Activated T-cell treated with anti-CD3 and anti-CD28 coated beads, Interleukin-2, amount 50 U/mL, for 72 hours (primary cell): Measurements from ENCODE around the gene IQCN. TPM values are rescaled to one million over a fixed set of nuclear protein-coding genes. Genes with fewer than 3 reads are reported as not detected.

Source experiments
- ATAC-seq, 2 donors: fragments of 150-1000 bp; cut with Tn5 transposase; replicated peaks in 1 of 2; 2 replicates each; pipeline ENCODE4 v1.10.0; 2021; ENCODE audit warnings: moderate library complexity in 2 of 2, mild to moderate bottlenecking in 1 of 2
- DNase-seq, 2 donors: peaks; one replicate each; pipeline ENCODE4 v3.0.0; 2021 to 2022; ENCODE audit warnings: mixed read lengths in 1 of 2
- H3K27ac Mint-ChIP-seq: one replicate; pipeline ENCODE4 v1.8.0; 2022; ENCODE audit warnings: mild to moderate bottlenecking, moderate library complexity, mixed read lengths
- H3K27me3 Mint-ChIP-seq: one replicate; pipeline ENCODE4 v1.8.0; 2022; ENCODE audit warnings: low read depth, mixed read lengths
- H3K36me3 Mint-ChIP-seq, 2 donors: one replicate each; pipeline ENCODE4 v1.8.0; 2022; ENCODE audit warnings: mixed read lengths in 2 of 2, mild to moderate bottlenecking in 1 of 2; ENCODE audit not compliant: insufficient read depth in 2 of 2
- H3K4me1 Mint-ChIP-seq: one replicate; pipeline ENCODE4 v1.8.0; 2022; ENCODE audit warnings: low read depth, mixed read lengths
- H3K4me3 Mint-ChIP-seq, 2 donors: one replicate each; pipeline ENCODE4 v1.8.0; 2022; ENCODE audit warnings: mild to moderate bottlenecking in 2 of 2, mixed read lengths in 2 of 2, moderate library complexity in 2 of 2
- H3K9me3 Mint-ChIP-seq, 2 donors: one replicate each; pipeline ENCODE4 v1.8.0; 2022; ENCODE audit warnings: mixed read lengths in 2 of 2
- total RNA-seq, 2 donors: library from RNA; stranded (reverse); gene quantifications; one replicate each; pipeline ENCODE4 v1.2.3, GENCODE V29; 2022

IQCN gene
- total RNA-seq, 2 donors from 2014 or later: 2.2 to 2.8 TPM

GRCh38 chr19:18310118-18310909 is 36.1 kb upstream of the IQCN start:
- peaks cover 29% of the 10 kb centered on the region for H3K4me1 Mint-ChIP-seq
- no peak for ATAC-seq
- H3K27me3 Mint-ChIP-seq: no peaks in the 10 kb centered on the region
- peaks cover 2 to 6% of the 10 kb centered on the region in 2 donors for H3K36me3 Mint-ChIP-seq
- H3K9me3 Mint-ChIP-seq: no peaks in the 10 kb centered on the region
- H3K4me3 Mint-ChIP-seq: no peak overlapping the region
- H3K27ac Mint-ChIP-seq: no peak overlapping the region
- no peak for DNase-seq

DNA sequence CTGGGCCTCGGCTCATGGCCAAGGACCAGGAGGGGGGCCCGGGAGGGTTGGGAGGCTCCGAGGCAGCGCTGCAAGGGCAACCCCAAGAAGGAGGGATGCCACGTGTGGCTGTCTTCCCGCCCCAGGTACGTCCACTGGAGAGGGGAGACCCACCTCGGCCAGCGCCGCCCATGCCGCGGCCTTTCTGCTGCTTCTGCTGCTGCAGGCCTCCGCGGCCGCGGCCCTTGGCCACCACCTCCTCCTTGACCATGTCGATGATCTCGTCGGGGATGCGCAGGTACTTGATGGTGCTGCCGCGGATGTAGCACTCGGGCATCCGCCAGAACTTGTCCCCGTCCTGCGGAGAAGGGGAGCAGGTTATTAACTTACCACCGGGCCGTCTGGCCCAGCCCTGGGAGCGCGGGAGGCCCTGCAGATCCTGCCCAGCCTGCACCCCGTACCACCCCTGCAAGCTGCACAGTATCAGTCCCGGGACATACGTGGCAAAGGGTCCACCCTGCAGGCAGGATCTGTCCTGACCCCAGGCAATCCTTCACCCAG is 35.3 kb upstream of the IQCN start:
- peaks cover 3 to 11% of the 10 kb centered on the region in 2 donors for H3K36me3 Mint-ChIP-seq
- no peaks in the 10 kb centered on the region for H3K9me3 Mint-ChIP-seq
- DNase-seq: no peak
- no peak overlapping the region for H3K27ac Mint-ChIP-seq
- no peaks in the 10 kb centered on the region for H3K27me3 Mint-ChIP-seq
- H3K4me3 Mint-ChIP-seq: no peak overlapping the region
- no peak for ATAC-seq
- H3K4me1 Mint-ChIP-seq: peaks cover 36% of the 10 kb centered on the region

DNA sequence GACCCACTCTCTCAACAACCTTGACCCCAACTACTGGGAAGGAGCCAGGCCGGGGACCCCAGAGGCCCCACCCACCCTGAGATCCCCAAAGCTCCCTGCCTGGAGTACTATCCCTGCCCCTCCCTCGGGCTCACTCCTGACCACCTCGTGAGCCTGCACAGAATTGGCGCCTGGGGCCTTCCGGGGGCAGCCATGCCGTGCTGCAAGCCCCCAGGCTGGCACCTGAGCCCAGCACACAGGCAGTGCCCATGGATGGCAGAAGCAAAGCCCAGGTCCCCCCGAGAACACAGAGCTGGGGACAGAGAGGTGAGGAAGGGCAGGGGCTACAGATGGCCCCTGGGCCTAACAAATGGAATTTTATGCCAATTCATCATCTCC is 34.7 kb upstream of the IQCN start:
- H3K27me3 Mint-ChIP-seq: no peaks in the 10 kb centered on the region
- H3K4me1 Mint-ChIP-seq: peaks cover 40% of the 10 kb centered on the region
- no peak for ATAC-seq
- no peak overlapping the region for H3K27ac Mint-ChIP-seq
- H3K9me3 Mint-ChIP-seq: no peaks in the 10 kb centered on the region
- peaks cover 2 to 13% of the 10 kb centered on the region in 2 donors for H3K36me3 Mint-ChIP-seq
- H3K4me3 Mint-ChIP-seq: no peak overlapping the region
- no peak for DNase-seq

DNA sequence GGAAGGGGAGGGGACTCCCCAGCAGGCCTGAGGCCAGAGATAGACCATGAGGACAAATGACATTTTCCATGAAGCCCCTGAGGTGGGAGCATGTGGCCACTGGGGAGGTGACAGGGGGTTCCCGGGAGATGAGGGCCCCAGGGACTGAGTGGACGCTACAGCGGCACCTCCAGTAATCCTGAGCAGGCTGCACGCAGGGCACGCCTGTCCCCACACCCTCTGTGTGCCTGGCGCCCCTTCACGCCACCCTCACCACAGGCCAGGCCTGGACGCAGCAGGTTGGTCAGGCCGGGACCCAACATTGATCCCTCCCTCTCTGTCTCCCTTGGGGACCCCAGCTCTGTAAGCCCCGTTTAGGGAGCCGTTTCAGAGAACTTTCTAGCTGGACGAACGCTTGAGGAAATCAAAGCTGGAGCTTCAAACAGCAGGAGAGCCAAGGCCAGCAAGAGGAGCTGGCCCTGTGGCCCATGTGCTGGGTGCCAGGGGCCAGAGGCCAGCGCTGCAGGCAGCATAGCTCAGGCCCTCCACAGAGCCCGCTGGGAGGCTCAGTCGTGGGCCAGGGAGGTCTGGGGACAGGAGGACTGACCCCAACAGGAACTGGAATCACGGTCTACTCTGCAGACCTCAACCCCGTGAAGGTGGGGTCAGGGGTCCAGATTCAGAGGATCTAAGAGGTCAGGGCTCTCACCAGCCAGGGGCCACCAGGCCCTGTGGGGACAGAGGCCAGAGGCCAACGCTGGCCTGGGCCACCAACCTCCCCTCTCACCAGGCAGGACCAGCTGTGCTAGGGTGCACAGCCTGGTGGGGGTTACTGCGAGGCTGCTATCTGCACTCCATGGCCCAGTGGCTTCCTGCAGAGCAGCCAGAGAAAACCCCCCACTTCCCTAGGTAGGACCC is 34.0 kb upstream of the IQCN start:
- Mint-ChIP-seq H3K4me3 (no peak overlapping the region), H3K4me1 (peaks cover 47% of the 10 kb centered on the region), H3K9me3 (no peaks in the 10 kb centered on the region), H3K36me3 (peaks cover 2 to 17% of the 10 kb centered on the region in 2 donors), H3K27me3 (no peaks in the 10 kb centered on the region), H3K27ac (no peak overlapping the region)
- DNase-seq (no peak), ATAC-seq (no peak)

- H3K36me3 Mint-ChIP-seq: peaks cover 2 to 17% of the 10 kb centered on the region in 2 donors
- peak in 1 of 2 donors; percentile 32 for DNase-seq
Observed at GRCh38 chr19:18307271-18307681, 33.0 kb upstream of the IQCN start.

GRCh38 chr19:18306888-18307260 is 32.6 kb upstream of the IQCN start:
- no peaks in the 10 kb centered on the region for H3K9me3 Mint-ChIP-seq
- H3K36me3 Mint-ChIP-seq: peaks cover 2 to 17% of the 10 kb centered on the region in 2 donors
- H3K27me3 Mint-ChIP-seq: no peaks in the 10 kb centered on the region
- H3K4me3 Mint-ChIP-seq: peak overlapping the region; percentile 82 to 99
- DNase-seq (no peak), ATAC-seq (no peak)
- H3K27ac Mint-ChIP-seq: peak overlapping the region; percentile 72
- peaks cover 44% of the 10 kb centered on the region for H3K4me1 Mint-ChIP-seq

More at GRCh38 chr19:18307271-18307681, 33.0 kb upstream of the IQCN start:
- peak overlapping the region; percentile 72 for H3K27ac Mint-ChIP-seq
- H3K4me1 Mint-ChIP-seq: peaks cover 45% of the 10 kb centered on the region
- no peak for ATAC-seq
- no peaks in the 10 kb centered on the region for H3K9me3 Mint-ChIP-seq
- peak overlapping the region; percentile 82 to 99 for H3K4me3 Mint-ChIP-seq
- no peaks in the 10 kb centered on the region for H3K27me3 Mint-ChIP-seq

- Mint-ChIP-seq H3K36me3 (peaks cover 2 to 17% of the 10 kb centered on the region in 2 donors), H3K4me3 (peak overlapping the region; percentile 82 to 99), H3K9me3 (no peaks in the 10 kb centered on the region), H3K4me1 (peaks cover 44% of the 10 kb centered on the region), H3K27ac (peak overlapping the region; percentile 72), H3K27me3 (no peaks in the 10 kb centered on the region)
- no peak for DNase-seq
- no peak for ATAC-seq
Observed at GRCh38 chr19:18306209-18306887, 32.1 kb upstream of the IQCN start.

GRCh38 chr19:18304458-18305310 is 30.4 kb upstream of the IQCN start:
- peaks cover 44% of the 10 kb centered on the region for H3K4me1 Mint-ChIP-seq
- H3K4me3 Mint-ChIP-seq: peak overlapping the region; percentile 82 to 99
- peak; percentile 85 to 88 for ATAC-seq
- peaks cover 2 to 17% of the 10 kb centered on the region in 2 donors for H3K36me3 Mint-ChIP-seq
- no peaks in the 10 kb centered on the region for H3K9me3 Mint-ChIP-seq
- peak overlapping the region; percentile 70 for H3K27ac Mint-ChIP-seq
- DNase-seq: peak; percentile 89 to 91
- H3K27me3 Mint-ChIP-seq: no peaks in the 10 kb centered on the region

DNA sequence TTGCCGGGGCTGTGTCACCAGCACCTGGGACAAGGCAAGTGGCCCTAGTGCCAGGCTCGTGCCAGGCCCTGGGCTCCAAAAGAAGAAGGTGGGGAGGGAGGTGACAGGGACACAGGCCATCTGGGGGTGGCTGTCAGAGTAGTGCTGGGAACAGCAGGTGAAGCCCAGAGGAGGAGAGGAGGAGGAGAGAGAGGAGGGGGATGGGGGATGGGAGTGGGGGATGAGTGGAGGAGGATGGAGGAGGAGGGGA is 29.9 kb upstream of the IQCN start:
- peaks cover 47% of the 10 kb centered on the region for H3K4me1 Mint-ChIP-seq
- no peaks in the 10 kb centered on the region for H3K27me3 Mint-ChIP-seq
- H3K36me3 Mint-ChIP-seq: peaks cover 2 to 17% of the 10 kb centered on the region in 2 donors
- peak overlapping the region; percentile 82 to 99 for H3K4me3 Mint-ChIP-seq
- ATAC-seq: peak in 1 of 2 donors; percentile 7
- no peak for DNase-seq
- no peaks in the 10 kb centered on the region for H3K9me3 Mint-ChIP-seq
- H3K27ac Mint-ChIP-seq: peak overlapping the region; percentile 70

- Mint-ChIP-seq H3K4me3 (peak overlapping the region; percentile 18 to 59), H3K27me3 (no peaks in the 10 kb centered on the region), H3K4me1 (peaks cover 60% of the 10 kb centered on the region), H3K27ac (no peak overlapping the region), H3K36me3 (peaks cover 2 to 14% of the 10 kb centered on the region in 2 donors), H3K9me3 (no peaks in the 10 kb centered on the region)
- DNase-seq (no peak), ATAC-seq (no peak)
Observed at GRCh38 chr19:18301718-18302111, 27.5 kb upstream of the IQCN start.

DNA sequence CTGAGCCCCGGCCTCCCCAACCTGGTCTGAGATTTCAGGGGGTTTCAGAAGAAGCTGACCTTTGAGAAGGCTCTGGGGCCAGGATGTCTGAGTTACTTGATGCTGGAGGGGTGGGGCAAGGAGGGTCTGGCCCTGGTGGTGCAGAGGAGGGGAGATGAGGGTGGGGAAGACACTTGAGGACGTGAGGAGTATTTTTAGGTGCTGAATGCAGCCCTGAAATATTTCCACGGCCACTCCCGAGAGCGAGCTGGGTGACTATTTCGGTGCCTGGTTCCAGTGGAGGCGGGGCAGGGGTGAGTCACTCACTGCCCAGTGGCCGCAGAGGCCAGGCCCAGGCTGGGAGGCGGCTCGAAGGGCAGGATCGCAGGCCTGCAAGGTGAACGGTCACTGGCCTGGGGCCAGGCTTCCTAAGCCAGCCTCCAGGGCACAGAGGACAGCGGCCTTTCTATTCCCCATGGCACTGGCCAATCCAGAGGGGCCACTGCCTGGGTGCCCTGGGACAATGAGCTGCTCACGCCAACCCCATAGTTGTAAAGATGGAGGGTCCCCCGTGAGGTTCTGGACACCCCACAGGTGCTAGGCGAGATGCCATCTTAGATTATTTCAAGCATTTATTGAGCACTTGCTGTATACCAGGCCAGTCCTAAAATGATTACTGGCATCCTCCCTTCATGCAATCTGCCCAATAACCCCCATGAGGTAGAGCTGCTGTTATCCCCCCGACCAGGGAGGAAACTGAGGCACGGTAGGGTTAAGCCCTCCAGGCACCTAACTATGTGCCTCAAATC is 26.9 kb upstream of the IQCN start:
- ATAC-seq (no peak), DNase-seq (no peak)
- peaks cover 0 to under 1% of the 10 kb centered on the region in 2 donors for H3K9me3 Mint-ChIP-seq
- no peaks in the 10 kb centered on the region for H3K27me3 Mint-ChIP-seq
- H3K36me3 Mint-ChIP-seq: peaks cover 3 to 16% of the 10 kb centered on the region in 2 donors
- no peak overlapping the region for H3K27ac Mint-ChIP-seq
- H3K4me1 Mint-ChIP-seq: peaks cover 60% of the 10 kb centered on the region
- H3K4me3 Mint-ChIP-seq: peak overlapping the region in 1 of 2 donors; percentile 59
